Measurements from ENCODE around the gene EVL.
"Not testable (repeated sequence)": the region's sequence is repeated elsewhere in the genome, so short reads cannot be mapped to it uniquely, and the experiment has no call there.

- TF ChIP-seq RAD21 (conservative IDR thresholded peaks at IDR 0.05 in 1 of 2, IDR thresholded peaks at IDR 0.05 in 1 of 2); CTCF (IDR thresholded peaks at IDR 0.05); MAFK (IDR thresholded peaks at IDR 0.05; ENCODE audit: partially characterized antibody); ELK1 (IDR thresholded peaks at IDR 0.05; ENCODE audit: low read depth, low read length); REST (IDR thresholded peaks at IDR 0.05); USF2 (IDR thresholded peaks at IDR 0.05); MAX (IDR thresholded peaks at IDR 0.05); SMC3 (IDR thresholded peaks at IDR 0.05); RCOR1 (IDR thresholded peaks at IDR 0.05; ENCODE audit: low read depth, low read length); TP53 (CRISPR knock-in tag; IDR thresholded peaks at IDR 0.05): not testable (repeated sequence)
Observed at GRCh38 chr14:100030006-100030405, 35.2 kb upstream of the EVL start.
